Fibroblast of the conjunctiva (primary cell): ENCODE measurements around the gene SDK2.

Experiments
- DNase-seq: peaks from one replicate; pipeline ENCODE4 v3.0.0-alpha.2; 2010; ENCODE audit warnings: low read depth

The SDK2 gene

DNA sequence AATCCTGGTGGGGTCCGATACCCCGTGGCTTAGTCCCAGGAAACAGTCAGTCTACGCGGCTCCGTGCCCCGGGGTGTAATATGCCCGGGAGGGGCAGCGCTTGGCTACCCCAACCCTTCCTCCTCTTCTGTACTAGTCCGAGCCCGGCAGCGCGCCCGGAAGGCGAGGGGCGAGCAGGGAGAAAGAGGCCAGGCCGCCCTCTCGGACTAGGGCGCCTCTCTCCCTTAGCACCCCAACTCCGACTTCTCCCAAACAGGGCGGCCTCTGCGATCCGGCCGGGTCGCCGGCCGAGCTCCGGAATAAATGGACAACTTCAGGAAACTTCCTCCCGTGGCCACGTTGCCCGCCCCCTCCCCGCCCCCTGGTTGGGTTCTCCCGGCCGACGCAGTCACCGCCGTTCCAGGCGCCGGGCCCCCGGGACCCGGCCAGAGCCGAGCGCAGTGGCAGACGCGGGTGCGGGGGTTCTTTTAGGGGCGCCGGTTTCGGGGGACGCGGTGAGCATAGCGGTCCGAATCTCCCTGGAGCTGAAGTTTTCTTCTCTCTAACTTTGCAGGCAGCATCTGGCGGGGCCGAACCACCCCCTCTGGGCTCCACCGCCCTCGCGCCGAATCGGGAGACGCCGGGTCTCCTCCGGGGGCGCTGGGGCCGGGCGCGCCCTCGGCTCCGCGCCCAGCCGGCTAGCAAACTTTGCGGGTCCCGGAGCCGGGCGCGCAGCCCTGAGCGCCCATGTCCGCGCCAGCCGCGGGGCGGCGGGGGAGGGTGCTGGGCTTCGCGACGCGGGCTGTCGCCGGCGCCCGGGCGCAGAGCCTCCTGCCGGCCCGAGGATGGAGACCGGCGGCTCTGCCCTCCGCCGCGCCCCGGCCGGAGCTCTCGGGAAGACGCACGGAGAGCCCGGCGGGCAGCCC lies at the start of gene SDK2:
Gene SDK2, minus strand, starts transcription at position 301 of the 905 bp plus-strand sequence. CDS start 357 bp downstream, outside the sequence.
- DNase-seq: no peak

- no peak for DNase-seq
Measured at GRCh38 chr17:73693071-73693470, 48.8 kb upstream of the SDK2 start.

DNA sequence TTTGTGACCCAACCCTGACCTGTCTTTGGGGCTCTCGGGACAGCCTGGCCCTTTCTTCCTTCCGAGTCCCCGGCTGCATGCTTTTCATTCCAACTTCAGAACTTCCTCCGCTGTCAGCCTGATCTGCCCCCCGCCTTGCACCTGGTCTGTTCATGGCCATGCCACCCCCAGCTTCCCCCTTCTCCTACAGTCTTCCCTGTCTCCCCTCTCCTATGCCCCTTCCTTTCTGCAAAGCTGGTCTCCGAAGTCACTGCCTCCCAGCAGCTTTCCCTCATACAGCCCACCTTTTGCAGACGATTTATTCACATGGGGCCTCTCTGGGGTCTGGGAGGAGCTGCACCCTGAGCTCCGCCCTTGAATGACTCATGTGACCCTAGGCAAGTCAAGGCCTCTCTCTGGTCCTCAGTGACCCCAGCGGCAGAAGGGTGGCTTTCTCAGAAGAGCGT lies 47.1 kb upstream of the SDK2 start:
- DNase-seq: no peak

DNA sequence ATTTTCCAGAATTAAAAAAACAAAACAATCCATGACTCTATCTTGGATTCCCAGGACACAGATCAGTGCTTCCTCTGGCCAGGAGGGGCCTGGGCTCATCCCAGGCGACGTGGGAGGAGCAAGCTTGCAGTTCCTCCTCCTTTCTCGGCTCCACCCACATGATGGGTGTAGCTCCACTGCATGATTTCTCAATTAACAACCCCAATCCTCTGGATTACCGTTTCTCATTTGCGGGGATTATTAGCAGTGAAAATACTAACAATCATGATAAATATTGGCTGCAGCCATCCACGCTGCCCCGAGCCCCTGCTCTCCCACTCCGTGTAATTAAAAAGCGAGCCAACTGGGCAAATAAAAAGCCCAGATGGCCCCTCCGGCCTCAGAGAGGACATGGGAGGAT lies 46.4 kb upstream of the SDK2 start:
- no peak for DNase-seq

- DNase-seq: no peak
Measured at GRCh38 chr17:73689596-73690275, 45.5 kb upstream of the SDK2 start.

GRCh38 chr17:73686961-73687360 lies 42.7 kb upstream of the SDK2 start:
- DNase-seq: no peak

GRCh38 chr17:73686126-73686525 lies 41.9 kb upstream of the SDK2 start:
- DNase-seq: no peak

DNA sequence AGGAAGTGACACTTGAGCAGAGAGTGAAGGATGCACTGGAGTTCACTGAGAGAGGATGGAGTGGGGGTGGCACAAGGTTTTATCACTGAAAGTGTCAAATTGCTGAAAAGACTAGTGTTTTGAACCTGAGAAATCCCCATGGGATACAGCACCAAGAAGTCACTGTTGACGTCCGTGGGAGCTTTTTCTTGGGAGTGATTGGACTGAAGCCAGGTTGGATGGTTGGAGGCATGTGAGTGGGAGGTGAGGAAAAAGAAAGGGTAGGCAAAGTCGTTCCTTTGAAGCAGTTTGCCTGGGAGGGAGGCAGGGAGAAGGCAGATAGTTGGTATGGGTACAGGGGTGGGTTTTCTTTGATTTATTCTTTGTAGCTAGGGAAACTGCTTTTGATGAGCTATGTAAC lies 39.9 kb upstream of the SDK2 start:
- no peak for DNase-seq

DNA sequence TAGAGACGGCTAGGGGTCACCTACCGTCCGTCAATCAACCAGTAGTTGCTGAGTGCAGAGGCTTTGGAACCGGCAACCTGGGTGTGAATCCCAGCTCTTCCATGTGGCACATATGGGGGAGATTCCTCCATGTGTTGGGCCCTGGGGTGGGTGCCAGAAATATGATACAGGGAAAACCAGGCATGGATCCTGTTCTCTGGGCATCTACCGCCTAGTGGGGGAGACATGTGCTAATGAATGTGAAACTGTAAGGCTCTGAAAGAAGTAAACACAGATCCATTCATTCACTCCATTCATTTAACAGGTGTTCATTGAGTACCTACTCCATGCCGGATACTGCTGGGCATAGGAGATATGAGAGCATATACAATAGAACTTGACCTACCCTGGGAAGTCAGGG lies 39.5 kb upstream of the SDK2 start:
- no peak for DNase-seq

- DNase-seq: no peak
Measured at GRCh38 chr17:73681946-73682345, 37.7 kb upstream of the SDK2 start.

- no peak for DNase-seq
Measured at GRCh38 chr17:73679476-73679875, 35.2 kb upstream of the SDK2 start.

DNA sequence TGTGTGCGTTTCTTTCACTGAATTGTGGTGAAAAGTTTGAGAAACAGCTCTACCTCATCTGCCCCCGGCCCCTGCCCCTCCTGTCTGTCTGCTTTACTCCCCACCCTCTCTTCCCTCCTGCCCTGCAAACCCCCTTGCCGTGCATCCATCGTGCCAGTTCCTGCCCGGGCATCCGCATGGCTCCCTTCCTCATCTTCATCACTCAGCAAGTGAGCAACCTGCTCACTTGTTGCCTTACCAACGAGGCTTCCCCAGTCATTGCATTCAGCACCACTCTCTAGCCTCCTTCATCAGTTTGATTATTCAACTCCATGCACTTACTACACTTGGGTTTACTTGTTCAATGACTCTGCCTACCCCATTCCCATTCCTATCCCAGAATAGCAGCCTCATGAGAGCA lies 34.8 kb upstream of the SDK2 start:
- no peak for DNase-seq

GRCh38 chr17:73669771-73670170 lies 25.5 kb upstream of the SDK2 start:
- no peak for DNase-seq

- DNase-seq: no peak
Measured at GRCh38 chr17:73667181-73667959, 23.1 kb upstream of the SDK2 start.

DNA sequence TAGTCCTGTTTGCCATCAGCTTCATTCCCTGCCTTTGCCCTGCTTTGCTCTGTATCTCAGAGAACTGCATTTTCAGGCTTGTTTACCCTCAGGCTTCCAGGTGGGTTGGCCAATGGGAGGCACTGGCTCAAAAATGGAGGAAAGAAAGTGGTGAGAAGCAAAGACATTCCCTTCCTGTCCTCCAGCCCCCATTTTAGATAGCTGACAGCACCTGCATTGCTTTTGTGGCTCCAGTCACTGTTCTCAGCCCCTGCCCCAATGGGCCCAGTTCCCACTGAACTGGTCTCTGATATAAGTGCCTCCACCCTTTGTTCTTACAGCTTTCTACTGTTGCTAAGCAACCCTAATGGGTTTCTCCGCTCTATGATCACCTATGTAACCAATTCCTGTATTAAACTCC lies 19.4 kb upstream of the SDK2 start:
- DNase-seq: no peak

GRCh38 chr17:73660366-73660765 lies 16.1 kb upstream of the SDK2 start:
- DNase-seq: no peak

DNA sequence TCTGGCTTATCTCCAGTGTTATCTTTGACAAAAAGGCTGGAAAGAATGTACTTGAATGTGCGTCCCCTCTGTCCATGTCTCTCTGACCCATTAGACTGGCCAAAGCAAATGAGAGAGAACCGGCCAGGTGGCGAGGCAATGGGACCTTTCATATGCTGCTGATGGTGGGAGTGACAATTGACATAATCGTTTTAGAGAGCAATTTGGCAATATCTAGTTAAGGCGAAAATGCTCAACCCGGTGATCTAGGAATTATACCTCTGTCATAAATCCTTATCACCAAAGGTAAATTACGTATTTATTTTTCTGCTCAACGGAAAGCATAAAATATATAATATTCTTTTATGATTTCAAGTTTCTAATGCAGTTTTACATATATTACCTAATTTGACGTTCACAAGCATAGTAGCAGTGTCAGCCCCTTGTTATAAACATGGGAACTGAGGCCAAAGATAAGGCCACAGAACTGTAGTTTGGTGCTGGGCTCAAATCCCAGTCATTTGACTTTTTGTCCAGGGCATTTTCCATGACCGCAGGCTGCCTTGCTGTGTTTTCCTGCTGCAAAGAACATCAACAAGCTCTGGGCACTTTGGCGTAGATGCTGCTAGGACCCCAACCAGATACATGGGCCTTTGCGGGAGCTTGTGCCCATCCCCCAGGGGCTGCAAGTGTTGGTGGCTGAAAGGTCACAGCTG lies 14.7 kb upstream of the SDK2 start:
- no peak for DNase-seq

GRCh38 chr17:73657473-73658116 lies 13.3 kb upstream of the SDK2 start:
- DNase-seq: no peak

DNA sequence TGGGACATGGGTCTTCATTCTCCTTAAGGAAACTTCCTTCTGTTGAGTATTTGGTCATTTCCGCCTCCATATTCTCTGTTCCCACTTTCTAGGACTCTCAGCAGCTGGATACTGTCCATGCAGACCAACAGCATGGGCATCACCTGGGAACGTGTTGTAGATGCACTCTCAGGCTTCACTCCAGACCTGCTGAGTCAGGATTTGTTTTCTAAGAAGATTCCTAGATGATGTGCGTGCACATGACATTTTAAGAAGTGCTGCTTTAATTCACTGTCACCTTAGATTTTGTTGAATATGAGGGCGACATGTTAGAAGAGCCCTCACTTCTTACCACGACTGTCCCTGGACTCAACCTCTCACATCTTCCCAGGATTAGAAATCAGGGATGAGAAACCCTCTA lies 10.0 kb upstream of the SDK2 start:
- DNase-seq: no peak

DNA sequence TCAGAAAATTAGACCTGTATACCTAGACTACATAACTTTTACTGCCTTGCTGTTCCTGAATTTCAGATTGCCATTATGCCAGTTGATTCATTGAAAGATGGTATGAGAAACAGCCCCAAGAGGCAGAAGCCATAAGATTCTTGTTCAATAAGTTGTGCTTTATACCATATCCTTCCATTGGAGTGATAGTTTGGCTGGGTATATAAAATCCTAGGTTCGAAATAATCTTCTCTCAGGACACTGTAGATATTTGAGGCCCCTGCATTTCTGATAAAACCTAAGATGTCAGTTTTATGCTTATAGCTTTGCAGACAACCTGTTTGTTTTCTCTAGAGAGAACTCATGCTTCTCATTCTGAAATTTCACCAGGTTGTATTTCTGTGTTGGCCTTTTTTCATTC lies 9.6 kb upstream of the SDK2 start:
- no peak for DNase-seq

DNA sequence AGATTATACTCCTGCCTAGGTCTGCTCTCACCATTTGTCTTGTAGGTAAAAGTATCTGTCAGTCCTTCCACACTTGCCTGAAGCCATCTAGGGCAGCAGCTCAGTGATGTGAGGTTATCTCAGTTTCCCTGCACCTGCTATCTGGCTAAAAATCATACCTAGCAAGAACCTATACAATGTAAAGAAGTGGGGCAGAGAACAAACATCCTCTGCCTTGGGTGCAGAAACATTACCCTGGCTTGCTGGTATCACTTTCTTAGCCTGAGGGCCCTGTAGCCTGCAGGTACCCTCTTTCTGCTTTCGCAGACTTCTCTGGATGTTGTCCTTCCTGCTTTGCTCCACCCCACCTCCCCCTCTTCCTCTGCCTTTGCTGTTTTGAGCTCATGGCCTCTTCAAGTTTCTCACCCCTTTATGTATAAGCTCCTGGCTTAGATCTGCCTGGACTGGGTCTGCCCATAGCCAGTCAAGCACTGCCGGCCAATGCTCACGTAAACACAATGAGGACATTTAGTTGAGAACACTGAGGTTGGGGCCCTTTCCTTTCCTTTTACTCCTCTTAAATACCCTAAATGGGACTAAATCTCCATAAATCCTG lies 8.7 kb upstream of the SDK2 start:
- DNase-seq: no peak
